HepG2 (cell line): Measurements from ENCODE around the gene MICAL3. TPM values are rescaled to one million over a fixed set of nuclear protein-coding genes. Genes with fewer than 3 reads are reported as not detected.
A peak's percentile ranks its signal among the peaks of the same experiment; 100 is the strongest.

Source experiments
- ETV6 ChIP-seq: sonication (generic); formaldehyde crosslinking; conservative IDR thresholded peaks from 2 replicates; pipeline ENCODE4 v1.4.0; 2020; ENCODE audit warnings: missing genetic modification reagents
- GMEB2 ChIP-seq: IDR thresholded peaks from 2 replicates; pipeline ENCODE4 v1.6.1; 2016; ENCODE audit warnings: missing biosample characterization, missing genetic modification reagents, low read depth
- PAF1 ChIP-seq: IDR thresholded peaks from 2 replicates; pipeline ENCODE4 v1.6.1; 2016; ENCODE audit warnings: missing genetic modification reagents, missing compliant biosample characterization
- PITX1 ChIP-seq: sonication (generic); formaldehyde crosslinking; IDR thresholded peaks from 2 replicates; pipeline ENCODE4 v1.5.1; 2020; ENCODE audit warnings: mild to moderate bottlenecking, missing genetic modification reagents
- RBAK ChIP-seq: sonication (generic); formaldehyde crosslinking; IDR thresholded peaks from 2 replicates; pipeline ENCODE4 v1.5.1; 2020; ENCODE audit warnings: mild to moderate bottlenecking, missing genetic modification reagents
- RFX1 ChIP-seq: fragments of 450-650 bp; IDR thresholded peaks from 2 replicates; pipeline ENCODE4 v1.6.1; 2017
- RNF2 ChIP-seq: fragments of 450-650 bp; conservative IDR thresholded peaks from 2 replicates; pipeline ENCODE4 v1.6.1; 2016; ENCODE audit warnings: low read depth
- SNAPC5 ChIP-seq: sonication (generic); formaldehyde crosslinking; IDR thresholded peaks from 2 replicates; pipeline ENCODE4 v1.8.1; 2023; ENCODE audit warnings: mild to moderate bottlenecking, missing genetic modification reagents, borderline replicate concordance
- STAT5B ChIP-seq: sonication (generic); formaldehyde crosslinking; IDR thresholded peaks from 2 replicates; pipeline ENCODE4 v1.4.0; 2020; ENCODE audit warnings: missing genetic modification reagents
- TERF1 ChIP-seq: sonication (generic); formaldehyde crosslinking; IDR thresholded peaks from 2 replicates; pipeline ENCODE4 v1.8.0; 2022; ENCODE audit warnings: mild to moderate bottlenecking, missing genetic modification reagents, moderate library complexity
- WIZ ChIP-seq: sonication (generic); formaldehyde crosslinking; IDR thresholded peaks from 2 replicates; pipeline ENCODE4 v1.5.1; 2020; ENCODE audit warnings: mild to moderate bottlenecking, missing genetic modification reagents
- YEATS2 ChIP-seq: sonication (generic); formaldehyde crosslinking; IDR thresholded peaks from 2 replicates; pipeline ENCODE4 v1.4.0; 2020; ENCODE audit warnings: missing genetic modification reagents, borderline replicate concordance
- ZBTB3 ChIP-seq: sonication (generic); formaldehyde crosslinking; IDR thresholded peaks from 2 replicates; pipeline ENCODE4 v1.4.0; 2020; ENCODE audit warnings: low read depth, mild to moderate bottlenecking, moderate library complexity, missing genetic modification reagents, borderline replicate concordance
- ZNF143 ChIP-seq: sonication (generic); formaldehyde crosslinking; IDR thresholded peaks from 2 replicates; pipeline ENCODE4 v1.4.0; 2020; ENCODE audit warnings: missing genetic modification reagents
- ZNF383 ChIP-seq: sonication (generic); formaldehyde crosslinking; IDR thresholded peaks from 2 replicates; pipeline ENCODE4 v1.4.0; 2020; ENCODE audit warnings: missing genetic modification reagents, mild to moderate bottlenecking, borderline replicate concordance
- ZNF557 ChIP-seq: sonication (generic); formaldehyde crosslinking; IDR thresholded peaks from 2 replicates; pipeline ENCODE4 v1.4.0; 2020; ENCODE audit warnings: missing genetic modification reagents
- ZNF652 ChIP-seq: IDR thresholded peaks from 2 replicates; pipeline ENCODE4 v1.6.1; 2016; ENCODE audit warnings: low read depth, borderline replicate concordance
- ZSCAN5A ChIP-seq: sonication (generic); formaldehyde crosslinking; IDR thresholded peaks from 2 replicates; pipeline ENCODE4 v1.8.0; 2022; ENCODE audit warnings: mild to moderate bottlenecking, missing genetic modification reagents, borderline replicate concordance
- polyA plus RNA-seq, 8 experiments: library from polyadenylated mRNA; depleted of rRNA in 3 of 8; stranded (reverse) in 7 of 8; unstranded in 1 of 8; fragments of >200 nt; fragmentation: Illumina TruSeq in 4 of 8; extraction: Trizol in 4 of 8; gene quantifications; 2 replicates each; pipeline versions ENCODE4 v1.2.1 to v1.2.3, GENCODE V29; 2011 to 2016; ENCODE audit warnings: low read depth in 4 of 8, missing spikeins in 1 of 8, mixed read lengths in 1 of 8; ENCODE audit not compliant: insufficient read depth in 1 of 8
- total RNA-seq, 5 experiments: library from RNA; depleted of rRNA; stranded (reverse); fragments of >200 nt; fragmentation: Illumina TruSeq; extraction: Trizol; gene quantifications; 2 replicates each; pipeline ENCODE4 v1.2.3, GENCODE V29; 2016; ENCODE audit warnings: low read depth in 1 of 5
- TF ChIP-seq, protein P1 (sequence below): sonication (generic); formaldehyde crosslinking; IDR thresholded peaks from 2 replicates; pipeline ENCODE4 v1.8.0; 2022; ENCODE audit warnings: missing genetic modification reagents, mild to moderate bottlenecking, moderate library complexity, borderline replicate concordance
- TF ChIP-seq, protein P2 (sequence below): sonication (generic); formaldehyde crosslinking; IDR thresholded peaks from 2 replicates; pipeline ENCODE4 v1.5.0; 2020; ENCODE audit warnings: missing genetic modification reagents
- TF ChIP-seq, protein P3 (sequence below): IDR thresholded peaks from 2 replicates; pipeline ENCODE4 v1.6.1; 2018; ENCODE audit warnings: missing genetic modification reagents

The MICAL3 gene
- total and polyA plus RNA-seq, 2 of the 13 experiments (the other 11 are each of a cell fraction or from before 2014, with no cell fraction given) = 5.3 to 12.5 TPM

DNA sequence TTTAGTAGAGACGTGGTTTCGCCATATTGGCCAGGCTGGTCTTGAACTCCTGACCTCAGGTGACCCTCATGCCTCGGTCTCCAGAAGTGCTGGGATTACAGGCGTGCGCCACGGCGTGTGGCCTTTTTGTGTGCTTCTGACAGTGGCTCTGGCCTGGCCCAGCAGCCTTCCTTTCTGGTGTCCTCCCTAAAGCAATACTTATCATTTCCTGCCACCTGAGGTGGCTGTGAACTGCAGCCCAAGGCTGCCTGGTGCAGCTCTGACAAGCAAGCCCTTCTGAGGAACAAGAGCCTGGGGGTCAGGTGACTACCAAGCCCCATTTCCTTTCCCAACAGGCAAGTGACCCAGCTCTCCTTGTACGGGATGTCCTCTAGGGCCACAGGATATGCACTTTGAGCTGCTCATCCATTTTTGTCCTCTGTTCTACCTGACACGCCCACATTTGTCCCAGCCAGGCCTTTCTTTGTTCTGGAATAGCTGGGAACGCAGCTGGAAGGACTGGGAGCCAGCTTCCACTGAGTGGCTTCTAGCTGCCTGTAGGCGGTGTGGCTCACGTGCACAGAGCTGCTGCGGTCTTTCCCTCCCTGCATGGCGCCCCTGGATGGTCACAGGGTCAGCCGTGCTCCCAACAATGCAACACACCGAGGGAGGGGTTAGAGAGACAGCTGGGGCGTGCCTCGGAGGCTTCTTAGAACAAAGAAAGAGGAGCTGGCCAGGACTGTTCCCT lies 237.8 kb downstream of the MICAL3 start (continued):
- TF ChIP-seq, protein P1, sequence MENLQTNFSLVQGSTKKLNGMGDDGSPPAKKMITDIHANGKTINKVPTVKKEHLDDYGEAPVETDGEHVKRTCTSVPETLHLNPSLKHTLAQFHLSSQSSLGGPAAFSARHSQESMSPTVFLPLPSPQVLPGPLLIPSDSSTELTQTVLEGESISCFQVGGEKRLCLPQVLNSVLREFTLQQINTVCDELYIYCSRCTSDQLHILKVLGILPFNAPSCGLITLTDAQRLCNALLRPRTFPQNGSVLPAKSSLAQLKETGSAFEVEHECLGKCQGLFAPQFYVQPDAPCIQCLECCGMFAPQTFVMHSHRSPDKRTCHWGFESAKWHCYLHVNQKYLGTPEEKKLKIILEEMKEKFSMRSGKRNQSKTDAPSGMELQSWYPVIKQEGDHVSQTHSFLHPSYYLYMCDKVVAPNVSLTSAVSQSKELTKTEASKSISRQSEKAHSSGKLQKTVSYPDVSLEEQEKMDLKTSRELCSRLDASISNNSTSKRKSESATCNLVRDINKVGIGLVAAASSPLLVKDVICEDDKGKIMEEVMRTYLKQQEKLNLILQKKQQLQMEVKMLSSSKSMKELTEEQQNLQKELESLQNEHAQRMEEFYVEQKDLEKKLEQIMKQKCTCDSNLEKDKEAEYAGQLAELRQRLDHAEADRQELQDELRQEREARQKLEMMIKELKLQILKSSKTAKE = no peak; the same call in 1 of the 2 replicates
- no peak for TF ChIP-seq STAT5B (CRISPR knock-in tag)
- no peak for TF ChIP-seq YEATS2
- no peak for TF ChIP-seq ZNF143 (CRISPR knock-in tag)
- no peak for TF ChIP-seq ZSCAN5A (CRISPR knock-in tag)
- no peak for TF ChIP-seq PAF1 (CRISPR knock-in tag)
- no peak for TF ChIP-seq ZBTB3 (CRISPR knock-in tag)
- TF ChIP-seq RFX1 = no peak
- no peak for TF ChIP-seq ZNF652 (CRISPR knock-in tag)
- TF ChIP-seq, protein P2, sequence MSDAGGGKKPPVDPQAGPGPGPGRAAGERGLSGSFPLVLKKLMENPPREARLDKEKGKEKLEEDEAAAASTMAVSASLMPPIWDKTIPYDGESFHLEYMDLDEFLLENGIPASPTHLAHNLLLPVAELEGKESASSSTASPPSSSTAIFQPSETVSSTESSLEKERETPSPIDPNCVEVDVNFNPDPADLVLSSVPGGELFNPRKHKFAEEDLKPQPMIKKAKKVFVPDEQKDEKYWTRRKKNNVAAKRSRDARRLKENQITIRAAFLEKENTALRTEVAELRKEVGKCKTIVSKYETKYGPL = no peak
- no peak for TF ChIP-seq SNAPC5
- TF ChIP-seq RNF2 = no peak
- no peak for TF ChIP-seq RBAK (CRISPR knock-in tag)
- TF ChIP-seq, protein P3, sequence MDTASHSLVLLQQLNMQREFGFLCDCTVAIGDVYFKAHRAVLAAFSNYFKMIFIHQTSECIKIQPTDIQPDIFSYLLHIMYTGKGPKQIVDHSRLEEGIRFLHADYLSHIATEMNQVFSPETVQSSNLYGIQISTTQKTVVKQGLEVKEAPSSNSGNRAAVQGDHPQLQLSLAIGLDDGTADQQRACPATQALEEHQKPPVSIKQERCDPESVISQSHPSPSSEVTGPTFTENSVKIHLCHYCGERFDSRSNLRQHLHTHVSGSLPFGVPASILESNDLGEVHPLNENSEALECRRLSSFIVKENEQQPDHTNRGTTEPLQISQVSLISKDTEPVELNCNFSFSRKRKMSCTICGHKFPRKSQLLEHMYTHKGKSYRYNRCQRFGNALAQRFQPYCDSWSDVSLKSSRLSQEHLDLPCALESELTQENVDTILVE (CRISPR knock-in tag) = no peak
- no peak for TF ChIP-seq PITX1 (CRISPR knock-in tag)
- no peak for TF ChIP-seq ETV6
- 0 out of 2 replicates have a peak, but pooled peaks have one; percentile 56 for TF ChIP-seq ZNF557 (CRISPR knock-in tag)
- TF ChIP-seq ZNF383 (CRISPR knock-in tag) = no peak
- no peak for TF ChIP-seq TERF1 (CRISPR knock-in tag)
- TF ChIP-seq WIZ (CRISPR knock-in tag) = no peak
- TF ChIP-seq GMEB2 (CRISPR knock-in tag) = no peak
